Sigmoid colon (tissue), 7 donors: ENCODE data around the gene GALNT14. TPM values are rescaled to one million over a fixed set of nuclear protein-coding genes. Genes with fewer than 3 reads are reported as not detected.
A peak's percentile ranks its signal among the peaks of the same experiment; 100 is the strongest.

Source experiments
- DNase-seq: peaks from one replicate; pipeline ENCODE4 v3.0.0-alpha.2; 2019
- H3K27ac ChIP-seq, 4 donors: fragments of 200-600 bp; sonication (generic); one replicate each; pipeline ENCODE4 v1.5.1; 2016 to 2019; ENCODE audit warnings: mild to moderate bottlenecking in 1 of 4
- H3K27me3 ChIP-seq, 3 donors: fragments of 200-600 bp; sonication (generic); one replicate each; pipeline ENCODE4 v1.5.1; 2019; ENCODE audit warnings: mild to moderate bottlenecking in 1 of 3
- H3K36me3 ChIP-seq, 4 donors: fragments of 200-600 bp; sonication (generic); one replicate each; pipeline ENCODE4 v1.5.1; 2016 to 2019
- H3K4me1 ChIP-seq, 4 donors: fragments of 200-600 bp; sonication (generic); one replicate each; pipeline ENCODE4 v1.5.1; 2017 to 2019
- H3K4me3 ChIP-seq, 4 donors: fragments of 200-600 bp; sonication (generic); one replicate each; pipeline ENCODE4 v1.5.1; 2017 to 2019; ENCODE audit warnings: mild to moderate bottlenecking in 2 of 4, moderate library complexity in 1 of 4
- H3K9me3 ChIP-seq, 4 donors: fragments of 200-600 bp in 3 of 4; sonication (generic) in 3 of 4; one replicate each; pipeline versions ENCODE4 v1.5.1 to v1.6.1; 2013 to 2019
- CTCF ChIP-seq, 4 experiments: fragments of 450-650 bp in 3 of 4; fragments of 200-600 bp in 1 of 4; IDR thresholded peaks; one replicate each; pipeline ENCODE4 v1.5.1; 2016 to 2019; ENCODE audit warnings: antibody characterized with exemption in 4 of 4, mild to moderate bottlenecking in 3 of 4, moderate library complexity in 2 of 4
- EP300 ChIP-seq, 4 donors: sonication (generic); formaldehyde crosslinking; IDR thresholded peaks; one replicate each; pipeline ENCODE4 v1.6.1; 2017; ENCODE audit warnings: antibody characterized with exemption in 4 of 4
- POLR2A ChIP-seq, 2 donors: fragments of 450-650 bp; IDR thresholded peaks; one replicate each; pipeline ENCODE4 v1.6.1; 2016; ENCODE audit warnings: antibody characterized with exemption in 2 of 2, mild to moderate bottlenecking in 2 of 2, moderate library complexity in 2 of 2
- POLR2AphosphoS5 ChIP-seq, 4 donors: sonication (generic); formaldehyde crosslinking; IDR thresholded peaks; one replicate each; pipeline ENCODE4 v1.6.1; 2017; ENCODE audit warnings: antibody characterized with exemption in 4 of 4
- WGBS, 2 donors: extraction: QIAGEN DNeasy Blood & Tissue Kit; methylation state at CpG; one replicate each; pipeline ENCODE4 v1.1.7; 2013; 5-methylcytosine and 5-hydroxymethylcytosine counted together
- intact Hi-C: fragments of 100-400 bp; cut with DNase I; formaldehyde crosslinking; loops from one replicate; pipeline ENCODE4 v1.15.1; 2023
- polyA plus RNA-seq, 3 donors: library from polyadenylated mRNA; stranded (reverse); fragments of 200-250 nt; gene quantifications; one replicate each; pipeline ENCODE4 v1.2.3, GENCODE V29; 2013
- total RNA-seq, 4 donors: library from RNA; depleted of rRNA; stranded (reverse); fragments of >200 nt; gene quantifications; one replicate each; pipeline ENCODE4 v1.1.0, GENCODE V29; 2016
- donor health status: healthy with polysubstance abuse.
- donor health status: Bipolar disorder and iron deficiency.
- donor health status: healthy.

The GALNT14 gene
- total and polyA plus RNA-seq, 7 donors = 1.2 to 2.3 (median 1.2) TPM; not detected in 4

DNA sequence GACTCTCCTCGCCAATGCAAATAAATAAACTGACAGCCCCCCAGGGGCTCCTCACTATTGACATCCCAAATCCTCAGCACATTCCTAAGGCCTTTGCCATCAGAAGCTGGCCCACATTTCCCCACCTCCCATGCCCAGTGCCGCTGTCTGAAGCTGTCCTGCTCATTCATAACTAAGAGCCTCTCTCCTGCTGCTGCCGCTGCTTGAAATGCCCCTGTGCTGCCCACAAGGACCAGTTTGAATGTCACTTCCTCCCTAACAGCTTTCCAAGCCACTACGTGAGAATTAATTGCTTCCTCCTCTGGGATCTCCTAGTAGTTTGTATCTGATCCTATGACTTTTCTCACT, 179.3 kb downstream of the GALNT14 start:
- no peaks in the 10 kb centered on the region for H3K9me3 ChIP-seq
- no peaks in the 10 kb centered on the region for H3K36me3 ChIP-seq
- no peak for DNase-seq
- no peaks in the 10 kb centered on the region for H3K27me3 ChIP-seq
- intact Hi-C loops = no loop called here
- WGBS, 2 donors = 60 to 72% methylated on average over 4 of the region's 4 CpGs
- TF ChIP-seq CTCF (IDR thresholded peaks at IDR 0.05) (no peak), POLR2AphosphoS5 (IDR thresholded peaks at IDR 0.05) (no peak), EP300 (IDR thresholded peaks at IDR 0.05) (no peak), POLR2A (IDR thresholded peaks at IDR 0.05) (no peak)
- peaks cover 0 to 13% (median 0%) of the 10 kb centered on the region in 4 donors for H3K4me1 ChIP-seq
- H3K27ac ChIP-seq = no peak overlapping the region
- no peak overlapping the region for H3K4me3 ChIP-seq

DNA sequence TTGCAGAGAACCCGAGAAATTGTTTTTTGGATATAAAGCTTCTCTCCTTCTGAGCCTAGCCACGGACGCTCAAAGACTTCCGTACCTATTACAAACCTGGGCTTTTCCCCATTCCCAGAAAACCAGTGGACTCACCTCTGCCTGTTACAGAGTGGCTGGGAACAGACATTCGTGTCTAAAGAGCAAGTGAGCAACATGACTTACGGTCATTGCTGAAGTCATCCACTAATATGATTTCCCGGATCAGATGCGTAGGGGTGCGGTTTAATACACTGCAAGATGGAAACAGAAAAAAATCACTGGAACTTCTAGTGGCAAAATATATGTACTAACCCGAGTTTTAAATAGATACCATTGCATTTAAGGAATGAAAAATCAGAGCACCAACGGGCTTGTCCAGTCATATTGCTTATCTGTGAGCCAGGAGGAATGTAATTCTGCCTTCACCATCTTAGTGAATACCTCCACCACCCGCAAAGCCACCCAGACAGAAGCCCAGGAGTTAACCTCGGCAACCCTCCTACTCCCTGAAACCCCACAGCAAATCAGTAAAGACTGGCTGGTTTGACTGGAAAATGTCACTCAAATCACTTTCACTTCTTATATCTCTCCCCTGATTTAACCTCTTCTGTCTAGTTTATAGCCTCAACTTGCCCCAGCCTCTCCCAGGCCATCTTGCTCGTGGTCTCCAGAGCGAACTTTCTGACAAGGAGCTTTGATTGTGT, 179.9 kb downstream of the GALNT14 start:
- no peak for DNase-seq
- intact Hi-C loops = no loop called here
- H3K4me3 ChIP-seq = no peak overlapping the region
- H3K4me1 ChIP-seq = peaks cover 0 to 13% (median 0%) of the 10 kb centered on the region in 4 donors
- H3K36me3 ChIP-seq = no peaks in the 10 kb centered on the region
- no peaks in the 10 kb centered on the region for H3K27me3 ChIP-seq
- WGBS, 2 donors = 87 to 88% methylated on average over 15 of the region's 15 CpGs
- no peak for TF ChIP-seq EP300 (IDR thresholded peaks at IDR 0.05)
- TF ChIP-seq POLR2A (IDR thresholded peaks at IDR 0.05) = no peak
- TF ChIP-seq POLR2AphosphoS5 (IDR thresholded peaks at IDR 0.05) = no peak
- no peak for TF ChIP-seq CTCF (IDR thresholded peaks at IDR 0.05)
- no peak overlapping the region for H3K27ac ChIP-seq
- H3K9me3 ChIP-seq = no peaks in the 10 kb centered on the region

DNA sequence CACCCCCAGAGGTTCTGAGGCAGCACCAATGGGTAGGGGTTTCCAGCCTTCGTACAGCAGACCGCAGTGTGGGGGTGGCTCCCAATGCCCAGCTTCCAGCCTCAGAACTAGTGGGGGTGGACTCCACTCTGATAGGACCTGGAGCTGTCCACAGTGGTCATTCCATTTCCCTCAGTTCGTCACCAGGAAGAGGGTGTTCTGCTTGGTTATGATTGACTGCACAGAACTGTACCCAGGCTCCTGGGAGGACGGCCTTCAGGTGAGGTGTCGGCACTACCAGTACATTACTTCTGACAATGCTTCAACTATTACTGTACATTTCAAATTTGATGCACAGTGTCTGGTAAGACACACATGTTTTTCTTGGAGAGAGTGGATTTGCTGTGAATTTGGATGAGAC, 180.6 kb downstream of the GALNT14 start:
- H3K4me1 ChIP-seq = peaks cover 0 to 13% (median 0%) of the 10 kb centered on the region in 4 donors
- WGBS, 2 donors = 77 to 83% methylated on average over 5 of the region's 5 CpGs
- no peak for DNase-seq
- TF ChIP-seq EP300 (IDR thresholded peaks at IDR 0.05) (no peak), POLR2AphosphoS5 (IDR thresholded peaks at IDR 0.05) (no peak), CTCF (IDR thresholded peaks at IDR 0.05) (no peak), POLR2A (IDR thresholded peaks at IDR 0.05) (no peak)
- H3K27ac ChIP-seq = peak overlapping the region in 1 of 4 donors; percentile 42
- intact Hi-C loops = no loop called here
- H3K4me3 ChIP-seq = no peak overlapping the region
- H3K36me3 ChIP-seq = no peaks in the 10 kb centered on the region
- H3K9me3 ChIP-seq = no peaks in the 10 kb centered on the region
- no peaks in the 10 kb centered on the region for H3K27me3 ChIP-seq

DNA sequence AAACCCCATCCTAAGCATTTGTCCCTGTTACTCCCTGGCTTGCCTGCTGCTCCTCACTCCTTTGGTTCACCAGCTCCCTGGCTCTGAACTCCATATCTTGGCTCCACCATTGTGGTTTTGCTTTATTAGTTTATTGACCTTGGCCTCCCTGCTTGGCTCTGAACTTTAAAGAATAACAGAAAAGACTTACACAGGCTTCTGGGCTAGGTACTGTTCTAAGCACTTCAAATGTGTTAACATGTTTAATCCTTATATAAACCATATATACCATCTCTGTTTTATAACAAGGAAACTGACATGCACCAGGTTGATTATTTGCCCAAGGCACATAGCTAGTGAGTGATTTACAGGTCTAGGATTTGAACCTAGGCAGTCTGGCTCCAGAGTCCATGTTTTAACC, 181.2 kb downstream of the GALNT14 start:
- intact Hi-C loops = no loop called here
- TF ChIP-seq POLR2AphosphoS5 (IDR thresholded peaks at IDR 0.05) = peak; percentile 7 to 75 (median 64)
- TF ChIP-seq EP300 (IDR thresholded peaks at IDR 0.05) = peak in 1 of 4 donors; percentile 9
- no peak for TF ChIP-seq POLR2A (IDR thresholded peaks at IDR 0.05)
- TF ChIP-seq CTCF (IDR thresholded peaks at IDR 0.05) = no peak
- no peaks in the 10 kb centered on the region for H3K9me3 ChIP-seq

More for the DNA sequence above, 181.2 kb downstream of the GALNT14 start:
- no peak for DNase-seq
- Histone ChIP-seq H3K4me1 (peaks cover 0 to 13% (median 0%) of the 10 kb centered on the region in 4 donors), H3K27me3 (no peaks in the 10 kb centered on the region), H3K36me3 (no peaks in the 10 kb centered on the region), H3K4me3 (no peak overlapping the region), H3K27ac (peak overlapping the region in 1 of 4 donors; percentile 42)
